ENCODE data around the gene NPR3.

- TF ChIP-seq POLR2A (IDR thresholded peaks at IDR 0.05; ENCODE audit: low read depth, low read length) (no peak), POLR2AphosphoS5 (IDR thresholded peaks at IDR 0.05; ENCODE audit: low read depth, low read length) (no peak), TAF1 (IDR thresholded peaks at IDR 0.05; ENCODE audit: borderline replicate concordance, low read depth, low read length) (no peak)
Observed at GRCh38 chr5:32831624-32832023, 120.5 kb downstream of the NPR3 start.

All from GM12892 (cell line).